Sciatic nerve (tissue), 2 donors: ENCODE measurements around the gene NFATC2IP. TPM values are rescaled to one million over a fixed set of nuclear protein-coding genes. Genes with fewer than 3 reads are reported as not detected.
A peak's percentile ranks its signal among the peaks of the same experiment; 100 is the strongest.
"Not testable (repeated sequence)": the region's sequence is repeated elsewhere in the genome, so short reads cannot be mapped to it uniquely, and the experiment has no call there.

Source experiments
- ATAC-seq: fragments of 200-7000 bp; cut with Tn5 transposase; one replicate; pipeline ENCODE4 v1.9.1; 2020; ENCODE audit warnings: mild to moderate bottlenecking, moderate library complexity
- DNase-seq: peaks from one replicate; pipeline ENCODE4 v3.0.0-alpha.2; 2020; ENCODE audit warnings: low spot score
- intact Hi-C: fragments of 100-400 bp; cut with DNase I; formaldehyde crosslinking; loops from one replicate; pipeline ENCODE4 v1.14.2; 2022
- total RNA-seq: library from RNA; stranded (reverse); fragmentation: NEBNext Ultra II Directional; extraction: Animal tissue kit (Norgen Biotek cat#: 25700); gene quantifications from one replicate; pipeline ENCODE4 v1.2.1, GENCODE V29; 2021
- donor health status: DM: no; HTN: no; CAD: no.
- donor health status: DM: no; HTN: no; CAD: no.

NFATC2IP gene
- total RNA-seq, 1 donor from 2014 or later = 34.5 TPM

- ATAC-seq (no peak), DNase-seq (no peak)
- intact Hi-C loops = loop anchor here (10.0 kb wide), 1 partner anchor 133 kb away; the partner anchor contains the start of gene ATXN2L
Measured at GRCh38 chr16:28958216-28958615, 7.5 kb downstream of the NFATC2IP start.

DNA sequence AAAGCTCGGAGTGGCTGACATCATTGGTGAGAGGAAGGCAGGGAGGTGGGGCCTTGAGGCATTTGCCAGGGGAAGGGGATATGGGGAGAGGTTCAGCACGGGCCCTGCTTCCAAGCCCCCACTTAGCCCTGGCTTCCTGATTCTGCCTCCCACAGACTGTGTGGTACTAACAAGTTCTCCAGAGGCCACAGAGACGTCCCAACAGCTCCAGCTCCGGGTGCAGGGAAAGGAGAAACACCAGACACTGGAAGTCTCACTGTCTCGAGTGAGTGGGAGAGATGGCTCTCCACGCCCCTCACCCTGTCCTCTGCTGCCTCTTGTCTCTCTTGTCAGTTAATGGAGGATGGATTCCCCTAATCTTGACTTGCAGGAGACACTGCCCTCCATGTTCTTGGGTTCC, 8.1 kb downstream of the NFATC2IP start:
- ATAC-seq (no peak), DNase-seq (no peak)
- intact Hi-C loops = loop anchor here (10.0 kb wide), 1 partner anchor 134 kb away; the partner anchor contains the start of gene ATXN2L

- intact Hi-C loops = no loop called here
- DNase-seq (no peak), ATAC-seq (no peak)
Measured at GRCh38 chr16:28964072-28964471, 13.3 kb downstream of the NFATC2IP start.

DNA sequence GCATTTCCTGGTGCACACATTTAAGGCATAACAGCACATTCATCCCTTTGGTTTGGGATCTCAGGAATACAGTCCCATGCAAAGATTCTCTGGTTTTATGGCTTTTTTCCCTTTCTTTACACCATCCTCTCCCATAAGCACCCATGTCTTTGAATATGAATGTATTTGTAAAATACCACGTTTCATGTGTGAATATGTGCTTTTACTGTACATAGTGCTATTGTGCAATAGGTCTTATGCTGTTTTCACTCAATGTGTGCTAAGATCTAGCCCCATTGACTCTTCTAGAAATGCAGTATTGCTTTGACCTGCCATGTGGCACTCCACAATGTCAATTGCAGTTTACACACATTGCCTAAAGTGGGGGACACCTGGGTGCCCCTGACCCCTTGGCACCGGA, 13.8 kb downstream of the NFATC2IP start:
- ATAC-seq = no peak
- intact Hi-C loops = no loop called here
- DNase-seq = no peak

DNA sequence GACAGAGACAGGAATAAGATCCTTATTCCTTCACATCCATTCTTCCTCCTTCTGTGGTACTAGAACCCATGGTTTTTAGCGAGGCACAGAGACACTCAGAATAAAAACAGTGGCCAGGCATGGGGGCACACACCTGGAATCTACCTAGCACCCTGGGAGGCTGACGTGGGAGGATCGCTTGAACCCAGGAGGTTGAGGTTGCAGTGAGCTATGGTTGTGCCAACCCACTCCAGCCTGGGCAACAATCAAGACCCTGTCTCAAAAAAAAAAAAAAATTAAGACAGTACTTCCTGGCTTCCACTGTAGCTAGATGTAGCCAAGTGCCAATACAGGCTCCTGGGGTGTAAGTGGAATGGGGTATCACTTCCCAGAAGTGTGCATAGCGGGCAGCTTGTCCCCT, 16.4 kb downstream of the NFATC2IP start:
- DNase-seq (no peak), ATAC-seq (no peak)
- intact Hi-C loops = no loop called here

GRCh38 chr16:28969696-28970095, 19.0 kb downstream of the NFATC2IP start:
- DNase-seq, intact Hi-C loops, ATAC-seq: not testable (repeated sequence)

DNA sequence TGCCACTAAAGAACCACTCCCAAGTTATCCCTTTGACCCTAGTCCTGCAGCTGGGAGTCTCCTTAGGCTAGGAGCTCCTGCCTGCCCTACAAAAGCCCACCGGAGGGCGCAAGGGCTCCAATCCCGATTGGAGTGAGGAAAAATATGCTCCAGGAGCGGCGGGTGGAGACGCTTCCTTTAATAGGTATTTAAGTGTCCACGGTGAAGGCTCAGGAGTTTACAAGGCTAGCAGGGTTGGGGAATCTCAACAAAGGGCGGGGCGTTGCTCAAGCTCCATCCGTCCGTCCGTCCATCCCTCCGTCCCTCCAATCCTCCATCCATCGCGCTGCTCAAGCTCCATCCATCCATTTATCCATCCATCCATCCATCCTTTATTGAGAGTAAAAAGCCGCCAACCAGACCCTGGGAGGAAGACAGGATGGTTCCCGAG, 23.3 kb downstream of the NFATC2IP start:
- peak; percentile 66 for ATAC-seq
- intact Hi-C loops = no loop called here

GRCh38 chr16:28974437-28975157, 23.9 kb downstream of the NFATC2IP start, which contains the start of gene SPNS1:
Gene SPNS1 (plus strand): TSS chr16:28974778. CDS start chr16:28975152, 374 bp downstream.
- ATAC-seq (peak; percentile 99), DNase-seq (peak; percentile 99)
- intact Hi-C loops = no loop called here

More for the DNA sequence above, 23.3 kb downstream of the NFATC2IP start:
- peak; percentile 72 for DNase-seq

DNA sequence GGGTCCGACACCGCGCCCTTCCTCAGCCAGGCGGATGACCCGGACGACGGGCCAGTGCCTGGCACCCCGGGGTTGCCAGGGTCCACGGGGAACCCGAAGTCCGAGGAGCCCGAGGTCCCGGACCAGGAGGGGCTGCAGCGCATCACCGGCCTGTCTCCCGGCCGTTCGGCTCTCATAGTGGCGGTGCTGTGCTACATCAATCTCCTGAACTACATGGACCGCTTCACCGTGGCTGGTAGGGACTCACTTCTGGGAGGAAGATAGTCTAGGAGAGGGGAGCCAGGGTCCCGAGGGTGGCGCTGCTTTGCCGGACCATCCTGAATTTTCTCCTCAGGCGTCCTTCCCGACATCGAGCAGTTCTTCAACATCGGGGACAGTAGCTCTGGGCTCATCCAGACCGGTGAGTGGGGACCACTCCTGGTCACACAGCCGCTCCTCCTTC, 24.4 kb downstream of the NFATC2IP start:
- DNase-seq = no peak
- intact Hi-C loops = no loop called here
- no peak for ATAC-seq

- intact Hi-C loops = no loop called here
- no peak for ATAC-seq
- DNase-seq = no peak
Measured at GRCh38 chr16:28977703-28978662, 27.2 kb downstream of the NFATC2IP start.

DNA sequence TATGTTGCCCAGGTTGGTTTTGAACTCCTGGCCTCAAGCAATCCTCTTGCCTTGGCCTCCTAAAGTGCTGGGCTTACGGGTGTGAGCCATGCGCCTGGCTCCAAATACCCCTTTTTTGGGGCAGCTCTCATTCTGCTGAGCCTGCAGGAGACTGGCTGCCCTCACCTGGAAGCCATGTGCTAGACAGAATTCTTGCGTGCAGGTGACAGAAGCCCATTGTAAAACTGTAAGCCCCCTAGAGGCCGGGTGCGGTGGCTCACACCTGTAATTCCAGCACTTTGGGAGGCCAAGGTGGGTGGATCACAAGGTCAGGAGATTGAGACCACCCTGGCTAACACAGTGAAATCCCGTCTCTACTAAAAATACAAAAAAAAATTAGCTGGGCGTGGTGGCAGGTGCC, 29.6 kb downstream of the NFATC2IP start:
- intact Hi-C loops, ATAC-seq, DNase-seq: not testable (repeated sequence)

DNA sequence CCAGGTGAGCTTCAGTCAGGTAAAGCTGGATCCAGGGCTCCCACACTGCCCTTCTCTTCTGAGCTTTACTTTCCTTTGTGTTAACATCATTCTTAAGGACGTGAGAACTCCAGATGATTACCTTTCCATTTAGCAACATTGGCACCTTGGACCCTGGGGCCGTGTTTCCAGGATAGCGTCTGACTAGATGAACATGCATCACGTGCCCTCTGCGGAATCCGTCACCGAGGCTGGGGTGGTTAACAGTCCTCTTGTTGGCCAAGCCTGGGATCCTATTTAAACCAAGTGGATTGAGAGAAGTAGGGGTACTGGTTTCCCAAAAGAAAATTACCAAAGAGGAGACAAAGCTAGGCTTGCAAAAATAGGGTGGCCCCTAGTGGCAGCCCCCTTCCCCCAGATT, 30.2 kb downstream of the NFATC2IP start:
- ATAC-seq = no peak
- intact Hi-C loops = no loop called here
- DNase-seq = no peak

- no peak for DNase-seq
- no peak for ATAC-seq
- intact Hi-C loops = no loop called here
Measured at GRCh38 chr16:28981517-28981916, 30.8 kb downstream of the NFATC2IP start.

DNA sequence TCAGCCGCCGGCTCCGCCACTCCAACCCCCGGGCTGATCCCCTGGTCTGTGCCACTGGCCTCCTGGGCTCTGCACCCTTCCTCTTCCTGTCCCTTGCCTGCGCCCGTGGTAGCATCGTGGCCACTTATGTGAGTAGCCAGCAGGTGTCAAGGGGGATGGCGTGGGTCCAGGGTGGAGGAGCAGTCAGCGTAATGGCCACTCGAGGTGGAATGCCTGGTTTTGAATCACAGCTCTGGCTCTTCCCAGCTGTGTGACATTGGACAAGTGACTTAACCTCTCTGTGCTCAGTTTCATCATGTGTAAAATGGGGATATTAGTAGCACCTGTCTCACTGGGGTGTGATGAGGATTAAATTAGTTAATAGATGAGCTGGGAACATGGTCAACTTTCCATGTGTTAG, 31.7 kb downstream of the NFATC2IP start:
- intact Hi-C loops = no loop called here
- DNase-seq (no peak), ATAC-seq (no peak)

- ATAC-seq = no peak
- intact Hi-C loops = no loop called here
- no peak for DNase-seq
Measured at GRCh38 chr16:28982949-28983348, 32.2 kb downstream of the NFATC2IP start.

DNA sequence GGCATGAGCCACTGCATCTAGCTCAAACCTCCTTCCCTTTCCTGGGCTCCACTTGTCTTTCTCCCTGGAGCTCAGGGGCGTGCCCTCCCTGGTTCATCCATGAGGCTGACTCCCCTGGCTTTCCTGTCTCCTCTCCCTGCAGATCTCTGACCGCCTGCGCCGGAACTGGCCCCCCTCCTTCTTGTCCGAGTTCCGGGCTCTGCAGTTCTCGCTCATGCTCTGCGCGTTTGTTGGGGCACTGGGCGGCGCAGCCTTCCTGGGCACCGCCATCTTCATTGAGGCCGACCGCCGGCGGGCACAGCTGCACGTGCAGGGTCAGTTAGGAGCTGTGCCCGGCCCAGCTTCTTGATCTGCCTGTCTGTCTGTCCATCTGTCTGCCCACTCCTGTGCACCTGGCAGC, 32.9 kb downstream of the NFATC2IP start:
- DNase-seq = no peak
- intact Hi-C loops = no loop called here
- ATAC-seq = no peak

DNA sequence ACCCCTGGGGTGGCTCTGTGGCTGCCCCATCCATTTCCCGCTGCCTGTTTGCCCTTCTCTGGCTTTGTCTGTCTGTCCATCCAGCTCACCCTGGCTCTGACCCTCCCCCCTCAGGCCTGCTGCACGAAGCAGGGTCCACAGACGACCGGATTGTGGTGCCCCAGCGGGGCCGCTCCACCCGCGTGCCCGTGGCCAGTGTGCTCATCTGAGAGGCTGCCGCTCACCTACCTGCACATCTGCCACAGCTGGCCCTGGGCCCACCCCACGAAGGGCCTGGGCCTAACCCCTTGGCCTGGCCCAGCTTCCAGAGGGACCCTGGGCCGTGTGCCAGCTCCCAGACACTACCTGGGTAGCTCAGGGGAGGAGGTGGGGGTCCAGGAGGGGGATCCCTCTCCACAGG, 33.4 kb downstream of the NFATC2IP start:
- intact Hi-C loops = no loop called here
- no peak for ATAC-seq
- DNase-seq = no peak

DNA sequence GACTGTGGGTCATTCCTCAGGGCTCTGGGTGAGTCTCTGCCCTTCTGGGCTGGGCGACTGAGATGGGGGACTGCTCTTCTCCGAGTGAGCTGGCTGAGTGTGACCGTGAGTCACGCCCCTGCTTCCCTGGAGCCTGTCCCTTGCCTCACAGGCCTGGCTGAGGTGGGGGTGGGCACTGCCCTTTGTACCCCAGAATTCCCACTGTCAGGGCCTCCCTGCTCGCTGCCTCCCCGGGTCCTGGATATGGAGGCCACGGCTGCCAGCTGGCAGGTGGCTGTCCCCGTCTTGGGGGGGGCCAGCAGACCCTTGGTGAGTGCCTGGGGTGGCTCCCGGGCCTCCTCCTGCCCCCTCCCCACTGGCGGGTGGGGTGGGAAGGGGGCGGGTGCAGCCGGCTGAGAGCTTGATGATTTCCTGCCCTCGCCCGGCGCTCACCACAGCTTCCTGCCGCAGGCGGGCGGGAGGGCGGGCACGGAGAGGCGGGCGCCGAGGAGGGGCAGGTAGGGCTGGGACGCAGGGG, 33.9 kb downstream of the NFATC2IP start, which contains the start of gene LAT:
LAT (plus strand) TSS at position 434 of the 517 bp plus-strand sequence. CDS start 366 bp downstream, outside the sequence.
- DNase-seq (no peak), ATAC-seq (peak; percentile 33)
- intact Hi-C loops = no loop called here
